Islet of Langerhans (tissue), 1 donor: ENCODE measurements around the gene IGSF3.

Experiments
- FAIRE-seq: peaks from one replicate; lab custom pipeline; 2011; peaks lifted over from hg19 to GRCh38; lab: Jason Lieb, UNC

The IGSF3 gene

GRCh38 chr1:116667575-116668105 lies at the start of gene IGSF3:
IGSF3 (minus strand) TSS chr1:116667733; CDS start chr1:116666326, 1,407 bp downstream.
- no peak for FAIRE-seq

GRCh38 chr1:116717318-116717717 lies 49.8 kb upstream of the IGSF3 start:
- no peak for FAIRE-seq

GRCh38 chr1:116716391-116716790 lies 48.9 kb upstream of the IGSF3 start:
- FAIRE-seq: no peak

GRCh38 chr1:116713474-116713873 lies 45.9 kb upstream of the IGSF3 start:
- no peak for FAIRE-seq

GRCh38 chr1:116712510-116712909 lies 45.0 kb upstream of the IGSF3 start:
- no peak for FAIRE-seq

GRCh38 chr1:116711263-116711840 lies 43.8 kb upstream of the IGSF3 start:
- no peak for FAIRE-seq

GRCh38 chr1:116710420-116711262 lies 43.1 kb upstream of the IGSF3 start:
- FAIRE-seq: no peak

GRCh38 chr1:116709666-116710167 lies 42.2 kb upstream of the IGSF3 start:
- FAIRE-seq: no peak

GRCh38 chr1:116708255-116708900 lies 40.8 kb upstream of the IGSF3 start:
- no peak for FAIRE-seq

GRCh38 chr1:116706841-116707240 lies 39.3 kb upstream of the IGSF3 start:
- FAIRE-seq: no peak

GRCh38 chr1:116706123-116706522 lies 38.6 kb upstream of the IGSF3 start:
- FAIRE-seq: no peak

- FAIRE-seq: no peak
These were observed 36.7 kb upstream of the IGSF3 start for GRCh38 chr1:116704278-116704677.

- no peak for FAIRE-seq
These were observed 32.1 kb upstream of the IGSF3 start for GRCh38 chr1:116699605-116700004.

GRCh38 chr1:116698244-116698595 lies 30.7 kb upstream of the IGSF3 start:
- no peak for FAIRE-seq

GRCh38 chr1:116697548-116698243 lies 30.2 kb upstream of the IGSF3 start:
- FAIRE-seq: no peak

GRCh38 chr1:116694524-116694923 lies 27.0 kb upstream of the IGSF3 start:
- FAIRE-seq: no peak

- no peak for FAIRE-seq
These were observed 26.4 kb upstream of the IGSF3 start for GRCh38 chr1:116693759-116694480.

GRCh38 chr1:116692879-116693278 lies 25.3 kb upstream of the IGSF3 start:
- FAIRE-seq: no peak

GRCh38 chr1:116690849-116691406 lies 23.4 kb upstream of the IGSF3 start:
- FAIRE-seq: no peak

- no peak for FAIRE-seq
These were observed 22.9 kb upstream of the IGSF3 start for GRCh38 chr1:116690396-116690848.

GRCh38 chr1:116686723-116687352 lies 19.3 kb upstream of the IGSF3 start:
- FAIRE-seq: no peak
